GM15510 (cell line): ENCODE data around the gene MGAT4B.

ENCODE experiments used
- POLR2A ChIP-seq: IDR thresholded peaks from 3 replicates; pipeline ENCODE4 v1.6.1; 2011; ENCODE audit warnings: borderline replicate concordance; ENCODE audit not compliant: insufficient read length; ENCODE audit errors: extremely low read depth

The MGAT4B gene

DNA sequence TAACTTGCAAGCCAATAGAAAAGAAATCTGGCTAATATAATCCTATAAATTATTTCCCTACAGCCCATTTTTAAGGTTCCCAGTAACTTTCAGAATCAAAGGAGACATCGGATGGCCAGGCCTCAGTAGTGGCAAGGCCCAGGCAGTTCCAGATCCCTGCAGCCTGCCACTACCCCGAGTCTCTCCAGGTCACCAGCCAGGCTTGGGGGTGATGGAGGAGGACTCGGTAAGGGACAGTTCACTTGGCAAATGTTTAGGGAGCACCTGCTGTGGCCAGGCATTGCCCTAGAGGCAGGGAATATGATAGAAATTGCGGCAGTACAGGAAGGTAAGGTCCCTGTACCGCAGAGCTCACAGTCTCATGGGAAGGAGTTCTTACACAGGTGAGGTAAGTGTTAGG lies 28.1 kb downstream of the MGAT4B start:
- no peak for TF ChIP-seq POLR2A

DNA sequence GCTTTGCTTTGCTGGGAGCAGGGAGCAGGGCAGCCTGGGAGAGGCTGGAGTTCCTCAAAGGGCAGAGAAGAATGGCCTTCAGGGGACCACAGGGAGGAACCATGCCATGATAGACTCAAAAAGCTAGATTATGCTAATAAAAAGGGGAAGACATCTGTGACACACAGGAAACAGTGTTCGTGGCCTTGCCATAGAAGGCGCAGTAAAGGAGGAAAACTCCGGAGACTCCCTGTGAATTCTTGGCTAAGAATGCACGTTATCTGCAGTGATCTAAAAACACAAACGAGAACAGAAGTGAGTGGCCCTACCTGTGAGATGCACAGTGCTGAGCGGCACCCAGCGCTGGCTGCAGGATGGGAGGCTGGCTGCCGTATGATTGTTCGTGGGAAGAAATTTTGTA lies 28.8 kb downstream of the MGAT4B start:
- TF ChIP-seq POLR2A: no peak

DNA sequence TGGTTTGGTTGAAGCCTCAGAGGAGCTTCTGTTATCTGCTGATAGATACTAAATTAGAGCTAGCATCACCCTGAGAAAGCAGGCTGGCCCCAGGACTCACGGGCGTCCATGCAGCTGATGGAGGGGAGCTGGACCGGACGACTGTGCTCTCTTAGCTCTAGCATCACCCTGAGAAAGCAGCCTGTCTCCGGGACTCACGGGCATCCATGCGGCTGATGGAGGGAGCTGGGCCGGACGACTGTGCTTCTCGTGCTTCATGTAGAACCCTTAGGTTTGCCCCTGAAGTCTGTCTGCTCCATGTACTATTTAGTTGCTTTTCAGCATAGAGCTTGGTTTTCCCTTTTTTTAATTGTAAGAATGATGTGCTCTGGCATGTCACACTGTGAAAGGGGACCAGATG lies 29.2 kb downstream of the MGAT4B start:
- no peak for TF ChIP-seq POLR2A

DNA sequence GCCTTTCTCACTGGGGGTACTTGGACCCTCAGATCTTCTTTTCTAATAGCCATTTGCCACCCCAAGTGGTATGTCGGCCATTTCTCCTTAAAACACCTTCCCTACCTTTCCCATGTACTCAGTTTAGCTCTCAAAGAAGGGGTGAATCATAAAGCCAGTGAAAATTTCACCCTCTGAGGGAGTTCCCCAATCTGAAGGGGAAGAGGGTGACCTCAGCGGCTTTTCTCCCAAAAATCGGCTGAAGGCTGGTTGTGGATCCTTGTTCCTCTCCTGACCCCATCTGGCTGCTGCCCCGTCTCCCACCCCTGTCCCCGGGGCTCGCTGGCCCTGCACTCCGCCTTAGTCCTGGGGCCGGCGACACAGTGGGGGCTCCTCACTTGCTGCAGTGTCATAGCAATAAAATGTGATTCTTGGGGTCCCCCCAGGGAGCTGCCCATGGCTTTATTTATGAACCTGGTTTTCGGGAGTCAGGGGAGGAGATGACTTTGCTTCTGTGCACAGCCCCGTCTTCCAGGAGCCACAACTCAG lies 30.2 kb downstream of the MGAT4B start:
- no peak for TF ChIP-seq POLR2A

DNA sequence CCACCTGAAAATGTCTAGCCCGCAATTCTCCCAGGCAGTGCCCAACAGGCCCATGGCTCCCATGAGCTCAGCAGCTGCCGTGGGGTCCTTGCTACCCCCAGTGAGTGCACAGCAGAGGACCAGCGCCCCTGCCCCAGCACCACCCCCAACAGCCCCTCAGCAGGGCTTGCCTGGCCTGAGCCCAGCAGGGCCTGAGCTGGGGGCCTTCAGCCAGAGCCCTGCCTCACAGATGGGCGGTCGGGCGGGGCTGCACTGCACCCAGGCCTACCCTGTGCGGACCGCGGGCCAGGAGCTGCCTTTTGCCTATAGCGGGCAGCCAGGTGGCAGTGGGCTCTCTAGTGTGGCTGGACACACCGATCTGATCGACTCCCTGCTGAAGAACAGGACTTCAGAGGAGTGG lies 32.2 kb downstream of the MGAT4B start:
- TF ChIP-seq POLR2A: no peak

DNA sequence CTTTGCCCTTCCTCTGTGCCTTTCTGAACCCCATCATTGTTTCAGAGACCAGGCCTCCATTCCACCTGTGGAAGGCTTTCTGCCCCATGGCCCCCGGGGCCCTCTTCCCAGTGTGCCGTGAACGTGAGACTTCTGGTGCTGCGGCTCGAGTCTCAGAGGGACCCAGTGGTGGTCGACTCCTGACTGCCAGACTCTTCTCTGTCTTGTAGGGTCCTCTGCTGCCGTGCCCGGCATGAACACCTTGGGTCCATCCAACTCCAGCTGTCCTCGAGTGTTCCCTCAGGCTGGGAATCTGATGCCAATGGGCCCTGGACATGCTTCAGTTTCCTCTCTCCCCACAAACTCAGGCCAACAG lies 33.0 kb downstream of the MGAT4B start:
- TF ChIP-seq POLR2A: no peak

DNA sequence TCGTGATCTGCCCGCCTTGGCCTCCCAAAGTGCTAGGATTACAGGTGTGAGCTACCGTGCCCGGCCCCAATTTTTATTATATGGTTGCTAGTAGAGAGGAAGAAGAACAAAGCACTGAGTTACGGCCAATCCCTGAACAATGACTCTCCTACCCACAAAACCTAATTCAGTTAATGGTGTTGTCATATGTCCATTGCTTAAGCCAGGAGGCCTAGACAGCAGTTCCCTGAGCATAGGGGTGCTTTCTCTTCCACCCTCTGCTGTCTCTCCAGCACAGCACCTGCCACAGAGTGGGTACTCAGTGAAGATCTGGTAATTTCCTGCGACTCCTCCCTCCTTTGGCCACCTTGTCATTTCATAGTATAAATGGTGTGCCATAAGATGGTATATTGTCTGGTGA lies 34.3 kb downstream of the MGAT4B start:
- TF ChIP-seq POLR2A: no peak

DNA sequence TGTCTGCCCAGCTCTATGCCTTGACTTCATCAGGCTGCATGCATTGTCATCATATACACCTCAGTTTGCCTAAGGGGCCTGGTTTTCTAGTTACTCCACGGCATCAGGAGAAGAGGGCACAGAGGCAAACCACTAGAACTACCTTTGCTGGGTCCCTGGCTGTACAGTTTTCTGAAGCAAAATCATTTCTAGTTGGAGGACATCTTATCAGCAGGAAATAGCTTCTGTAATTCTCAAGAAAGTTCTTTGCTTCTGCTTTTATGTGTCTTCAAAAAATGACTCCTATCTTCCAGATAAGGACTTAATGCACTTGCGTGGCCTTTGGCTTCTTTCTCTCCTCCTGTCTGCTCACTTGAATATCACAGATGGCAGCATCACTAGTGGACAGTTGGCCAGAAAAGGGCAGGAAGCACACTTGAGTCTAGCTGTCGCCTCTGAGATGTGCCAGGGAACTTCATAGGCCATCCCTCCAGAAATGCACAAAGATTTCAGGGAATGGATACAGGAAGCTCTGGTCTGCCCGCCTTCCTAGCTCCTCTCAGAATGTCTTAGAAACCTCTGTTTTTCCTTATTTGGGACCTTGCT lies 35.3 kb downstream of the MGAT4B start:
- TF ChIP-seq POLR2A: no peak

DNA sequence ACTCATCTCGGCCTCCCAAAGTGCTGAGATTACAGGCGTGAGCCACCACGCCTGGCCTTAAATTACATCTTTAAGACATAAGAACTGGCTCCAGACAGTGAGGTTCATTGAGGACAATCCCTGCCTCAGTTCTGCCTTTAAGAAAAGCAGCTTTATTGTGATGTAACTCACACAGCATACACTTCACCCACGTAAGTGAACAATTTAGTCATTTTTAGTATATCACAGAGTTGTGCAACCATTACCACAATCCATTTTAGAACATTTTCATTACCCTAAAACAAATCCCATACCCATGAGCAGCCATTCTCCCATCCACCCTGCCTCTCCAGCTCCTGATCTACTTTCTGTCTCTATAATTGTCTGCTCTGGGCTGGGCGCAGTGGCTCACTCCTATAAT lies 36.9 kb downstream of the MGAT4B start:
- no peak for TF ChIP-seq POLR2A

DNA sequence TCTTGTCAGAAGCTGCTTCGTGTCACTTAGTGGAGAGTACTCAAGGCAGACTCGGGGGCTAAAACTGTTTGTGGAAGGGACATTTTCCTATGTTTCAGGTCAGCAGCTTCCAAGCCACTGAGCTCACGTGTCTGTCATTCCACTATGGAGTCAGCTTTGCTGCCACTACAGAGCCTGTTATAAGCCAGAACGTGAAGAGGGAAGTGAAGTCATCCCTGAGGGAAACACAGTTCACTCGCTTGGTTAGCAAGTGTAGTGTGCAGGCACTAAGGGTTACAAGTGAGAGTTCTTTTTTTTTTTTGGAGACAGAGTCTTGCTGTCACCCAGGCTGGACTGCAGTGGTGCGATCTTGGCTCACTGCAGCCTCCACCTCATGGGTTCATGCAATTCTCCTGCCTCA lies 37.4 kb downstream of the MGAT4B start:
- TF ChIP-seq POLR2A: no peak

DNA sequence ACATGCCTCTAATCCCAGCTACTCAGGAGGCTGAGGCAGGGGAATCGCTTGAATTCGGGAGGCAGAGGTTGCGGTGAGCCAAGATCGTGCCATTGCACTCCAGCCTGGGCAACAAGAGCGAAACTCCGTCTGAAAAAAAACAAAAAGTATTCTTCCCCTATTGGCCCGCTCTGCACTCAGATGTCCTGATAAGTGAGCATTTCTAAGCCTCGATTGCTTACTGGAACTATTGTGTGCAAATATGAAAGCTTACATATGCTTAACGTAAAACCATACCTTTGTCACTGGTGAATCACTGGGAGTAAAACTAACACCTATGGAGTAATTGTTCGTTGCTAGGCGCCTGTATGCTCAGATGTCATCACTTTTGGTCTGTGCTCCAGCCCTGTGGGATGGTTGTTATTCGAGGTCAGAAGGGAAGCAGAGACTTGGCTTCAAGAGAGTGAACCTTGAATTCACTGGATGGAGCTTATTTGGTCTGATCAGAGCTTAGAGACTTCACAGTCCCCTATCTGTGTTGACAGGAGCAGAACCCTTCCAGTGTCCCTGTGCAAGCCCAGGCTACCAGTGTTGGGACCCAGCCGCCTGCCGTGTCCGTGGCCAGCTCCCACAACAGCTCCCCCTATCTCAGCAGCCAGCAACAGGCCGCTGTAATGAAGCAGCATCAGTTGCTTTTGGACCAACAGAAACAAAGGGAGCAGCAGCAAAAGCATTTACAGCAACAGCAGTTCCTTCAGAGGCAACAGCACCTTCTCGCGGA lies 38.2 kb downstream of the MGAT4B start:
- TF ChIP-seq POLR2A: no peak

DNA sequence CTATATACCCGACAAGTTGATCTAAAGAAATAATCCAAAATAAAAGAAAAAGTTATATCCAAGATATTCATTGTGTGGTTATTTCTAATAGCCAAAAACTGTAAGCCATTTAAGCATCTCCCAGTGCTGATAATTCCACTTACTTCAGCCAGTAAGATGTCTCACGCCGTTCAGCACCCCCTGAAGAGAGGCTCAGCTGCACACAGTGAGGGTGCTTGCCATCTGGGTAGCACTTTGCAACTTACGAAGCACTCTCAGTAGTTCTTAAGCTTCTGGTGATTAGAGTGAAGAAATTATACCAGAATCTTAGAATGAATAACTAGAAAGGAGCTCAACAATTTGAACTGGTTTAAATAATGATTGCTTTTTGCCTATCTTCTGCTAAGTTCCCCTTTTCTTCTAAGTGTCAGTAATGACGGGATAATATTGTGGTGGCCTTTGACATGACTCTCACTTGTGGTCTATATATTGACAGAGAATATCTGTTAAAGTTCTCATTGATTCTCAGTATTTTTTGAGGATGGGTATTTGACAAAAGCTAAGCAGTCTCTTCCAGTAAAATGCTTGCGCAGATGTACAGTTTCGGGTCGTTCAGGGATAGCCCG lies 39.1 kb downstream of the MGAT4B start:
- TF ChIP-seq POLR2A: no peak

DNA sequence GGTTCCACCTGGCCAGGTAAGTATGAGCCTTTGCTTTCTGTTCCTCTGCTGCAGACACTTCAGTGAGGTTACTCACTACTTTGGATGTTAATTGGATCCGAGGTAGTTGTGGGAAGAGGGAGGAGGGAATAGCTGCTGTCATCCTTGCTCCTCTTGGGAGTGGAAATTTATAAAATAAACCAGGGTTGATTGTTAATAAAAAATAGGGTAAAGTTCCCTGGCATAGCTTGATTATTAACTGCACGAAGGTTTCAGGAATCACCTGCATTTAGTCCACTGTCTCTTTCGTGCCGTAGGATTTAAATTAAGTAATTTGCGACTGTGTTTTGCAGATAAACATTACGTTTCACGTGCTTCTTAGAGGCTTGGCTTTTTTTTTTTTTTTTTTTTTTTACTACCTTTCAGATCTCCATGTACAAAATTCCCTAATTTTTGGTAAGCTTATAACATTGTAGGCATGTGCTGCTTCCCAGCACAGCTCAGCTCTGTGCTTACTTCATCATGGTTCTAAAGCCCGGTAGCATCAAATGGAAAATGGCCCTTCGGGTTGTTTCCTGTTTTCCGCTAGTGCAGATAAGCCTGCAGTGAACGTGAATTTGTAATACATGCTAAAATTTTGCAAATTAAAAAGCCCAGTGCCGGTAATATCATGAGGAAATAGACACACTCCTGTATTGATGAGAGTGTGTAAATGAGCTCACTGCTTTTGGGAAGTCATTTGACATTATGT lies 39.8 kb downstream of the MGAT4B start:
- no peak for TF ChIP-seq POLR2A

DNA sequence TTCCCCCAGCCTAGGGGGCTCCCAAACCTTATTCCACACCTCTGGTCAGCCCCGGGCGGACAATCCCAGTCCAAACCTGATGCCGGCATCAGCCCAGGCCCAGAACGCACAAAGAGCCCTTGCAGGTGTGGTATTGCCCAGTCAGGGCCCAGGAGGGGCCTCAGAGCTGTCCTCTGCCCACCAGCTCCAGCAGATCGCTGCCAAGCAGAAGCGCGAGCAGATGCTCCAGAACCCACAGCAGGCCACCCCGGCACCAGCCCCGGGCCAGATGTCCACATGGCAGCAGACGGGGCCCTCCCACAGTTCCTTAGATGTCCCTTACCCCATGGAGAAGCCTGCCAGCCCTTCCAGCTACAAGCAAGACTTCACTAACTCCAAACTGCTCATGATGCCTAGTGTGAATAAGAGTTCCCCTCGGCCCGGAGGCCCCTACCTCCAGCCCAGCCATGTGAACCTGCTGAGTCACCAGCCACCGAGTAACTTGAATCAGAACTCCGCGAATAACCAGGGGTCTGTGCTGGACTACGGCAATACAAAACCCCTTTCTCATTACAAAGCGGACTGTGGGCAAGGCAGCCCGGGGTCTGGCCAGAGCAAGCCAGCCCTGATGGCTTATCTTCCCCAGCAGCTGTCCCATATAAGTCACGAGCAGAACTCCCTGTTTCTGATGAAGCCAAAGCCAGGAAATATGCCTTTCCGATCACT lies 40.5 kb downstream of the MGAT4B start:
- no peak for TF ChIP-seq POLR2A

DNA sequence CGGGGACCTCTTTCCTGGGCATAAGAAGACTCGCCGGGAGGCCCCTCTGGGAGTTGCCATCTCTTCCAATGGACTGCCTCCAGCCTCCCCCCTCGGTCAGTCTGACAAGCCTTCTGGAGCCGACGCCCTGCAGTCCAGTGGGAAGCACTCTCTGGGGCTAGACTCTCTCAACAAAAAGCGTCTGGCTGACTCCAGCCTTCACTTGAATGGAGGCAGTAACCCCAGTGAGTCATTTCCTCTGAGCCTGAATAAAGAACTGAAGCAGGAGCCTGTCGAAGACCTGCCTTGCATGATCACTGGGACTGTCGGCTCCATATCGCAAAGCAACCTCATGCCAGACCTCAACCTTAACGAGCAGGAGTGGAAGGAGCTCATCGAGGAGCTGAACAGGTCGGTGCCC lies 41.3 kb downstream of the MGAT4B start:
- TF ChIP-seq POLR2A: no peak

DNA sequence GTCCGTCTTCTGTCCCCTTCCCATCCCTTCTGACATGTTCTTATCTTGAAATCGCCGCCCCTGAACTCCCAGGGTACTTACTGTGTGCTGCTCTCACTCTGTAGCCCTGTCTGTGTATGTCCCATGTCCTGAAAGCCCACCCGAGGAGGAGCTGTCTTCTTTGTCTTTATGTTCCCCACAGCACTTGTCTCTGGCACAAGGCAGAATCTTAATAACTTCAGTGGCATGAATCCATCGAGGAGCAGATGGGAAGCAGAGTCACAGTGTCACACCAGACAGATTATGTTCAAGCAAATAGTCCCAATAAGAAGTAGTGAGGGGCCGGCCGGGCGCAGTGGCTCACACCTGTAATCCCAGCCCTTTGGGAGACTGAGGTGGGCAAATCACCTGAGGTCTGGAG lies 42.6 kb downstream of the MGAT4B start:
- no peak for TF ChIP-seq POLR2A
